ENCODE measurements around the gene DKK1.

Gene DKK1

GRCh38 chr10:52346394-52347326, 32.6 kb downstream of the DKK1 start:
- no peak for DNase-seq (ENCODE audit: low read depth)
- TF ChIP-seq CTCF (IDR thresholded peaks at IDR 0.05; ENCODE audit: low read length, missing control alignments), result no peak

GRCh38 chr10:52347327-52347667, 33.2 kb downstream of the DKK1 start:
- TF ChIP-seq CTCF (IDR thresholded peaks at IDR 0.05; ENCODE audit: low read length, missing control alignments), result no peak
- no peak for DNase-seq (ENCODE audit: low read depth)
- H3K4me3 ChIP-seq (replicated peaks; ENCODE audit: low read depth, low read length), result no peak overlapping the region

More at GRCh38 chr10:52346394-52347326, 32.6 kb downstream of the DKK1 start:
- no peak overlapping the region for H3K4me3 ChIP-seq (replicated peaks; ENCODE audit: low read depth, low read length)

- no peak for DNase-seq (ENCODE audit: low read depth)
- TF ChIP-seq CTCF (IDR thresholded peaks at IDR 0.05; ENCODE audit: low read length, missing control alignments), result no peak
- no peak overlapping the region for H3K4me3 ChIP-seq (replicated peaks; ENCODE audit: low read depth, low read length)
Measured at GRCh38 chr10:52348037-52348564, 34.0 kb downstream of the DKK1 start.

GRCh38 chr10:52351914-52352330, 37.8 kb downstream of the DKK1 start:
- no peak overlapping the region for H3K4me3 ChIP-seq (replicated peaks; ENCODE audit: low read depth, low read length)
- no peak for DNase-seq (ENCODE audit: low read depth)
- TF ChIP-seq CTCF (IDR thresholded peaks at IDR 0.05; ENCODE audit: low read length, missing control alignments), result no peak

GRCh38 chr10:52353205-52353604, 39.1 kb downstream of the DKK1 start:
- no peak for TF ChIP-seq CTCF (IDR thresholded peaks at IDR 0.05; ENCODE audit: low read length, missing control alignments)

GRCh38 chr10:52353960-52354394, 39.9 kb downstream of the DKK1 start:
- peak; percentile 70 for DNase-seq (ENCODE audit: low read depth)
- no peak overlapping the region for H3K4me3 ChIP-seq (replicated peaks; ENCODE audit: low read depth, low read length)
- TF ChIP-seq CTCF (IDR thresholded peaks at IDR 0.05; ENCODE audit: low read length, missing control alignments), result no peak

More at GRCh38 chr10:52353205-52353604, 39.1 kb downstream of the DKK1 start:
- H3K4me3 ChIP-seq (replicated peaks; ENCODE audit: low read depth, low read length), result no peak overlapping the region
- DNase-seq (ENCODE audit: low read depth), result no peak

All from fibroblast of pulmonary artery (primary cell).